ENCODE measurements around the gene INTS1. TPM values are rescaled to one million over a fixed set of nuclear protein-coding genes. Genes with fewer than 3 reads are reported as not detected.

The INTS1 gene
- total and polyA plus RNA-seq, 3 donors from 2014 or later: 142 to 185 (median 142) TPM

DNA sequence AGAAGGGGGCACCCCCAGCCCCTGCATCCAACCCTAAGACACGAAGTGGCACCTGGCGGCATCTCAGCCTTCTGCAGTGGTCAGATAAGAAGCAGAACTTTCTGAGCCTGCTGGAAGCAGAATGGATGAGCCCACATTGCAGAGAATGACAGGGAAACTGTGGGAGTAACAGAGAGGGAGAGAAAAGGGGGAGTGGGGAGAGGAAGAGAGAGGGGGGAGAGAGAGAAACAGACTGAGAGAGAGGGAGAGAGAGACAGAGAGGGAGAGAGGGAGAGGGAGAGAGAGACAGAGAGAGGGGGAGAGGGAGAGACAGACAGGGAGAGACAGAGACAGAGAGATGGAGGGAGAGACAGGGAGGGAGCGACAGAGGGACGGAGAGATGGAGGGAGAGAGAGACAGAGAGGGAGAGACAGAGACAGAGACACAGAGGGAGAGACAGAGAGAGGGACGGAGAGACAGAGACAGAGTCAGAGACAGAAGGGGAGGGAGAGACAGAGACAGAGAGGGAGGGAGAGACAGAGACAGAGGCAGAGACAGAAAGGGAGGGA is 80.9 kb downstream of the INTS1 start:
- Histone ChIP-seq H3K9me3 (no peaks in the 10 kb centered on the region), H3K36me3 (ENCODE audit: low read depth, missing control alignments) (no peaks in the 10 kb centered on the region), H3K27me3 (no peaks in the 10 kb centered on the region), H3K4me1 (no peaks in the 10 kb centered on the region), H3K4me3 (no peak overlapping the region), H3K27ac (no peak overlapping the region)
- DNase-seq: no peak
- TF ChIP-seq, protein P1, sequence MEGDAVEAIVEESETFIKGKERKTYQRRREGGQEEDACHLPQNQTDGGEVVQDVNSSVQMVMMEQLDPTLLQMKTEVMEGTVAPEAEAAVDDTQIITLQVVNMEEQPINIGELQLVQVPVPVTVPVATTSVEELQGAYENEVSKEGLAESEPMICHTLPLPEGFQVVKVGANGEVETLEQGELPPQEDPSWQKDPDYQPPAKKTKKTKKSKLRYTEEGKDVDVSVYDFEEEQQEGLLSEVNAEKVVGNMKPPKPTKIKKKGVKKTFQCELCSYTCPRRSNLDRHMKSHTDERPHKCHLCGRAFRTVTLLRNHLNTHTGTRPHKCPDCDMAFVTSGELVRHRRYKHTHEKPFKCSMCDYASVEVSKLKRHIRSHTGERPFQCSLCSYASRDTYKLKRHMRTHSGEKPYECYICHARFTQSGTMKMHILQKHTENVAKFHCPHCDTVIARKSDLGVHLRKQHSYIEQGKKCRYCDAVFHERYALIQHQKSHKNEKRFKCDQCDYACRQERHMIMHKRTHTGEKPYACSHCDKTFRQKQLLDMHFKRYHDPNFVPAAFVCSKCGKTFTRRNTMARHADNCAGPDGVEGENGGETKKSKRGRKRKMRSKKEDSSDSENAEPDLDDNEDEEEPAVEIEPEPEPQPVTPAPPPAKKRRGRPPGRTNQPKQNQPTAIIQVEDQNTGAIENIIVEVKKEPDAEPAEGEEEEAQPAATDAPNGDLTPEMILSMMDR (IDR thresholded peaks at IDR 0.05): no peak
- WGBS, 2 donors: 58 to 69% methylated on average over 5 of the region's 5 CpGs
- intact Hi-C loops (cut with DNase I; ENCODE audit: low total_unique reads): no loop called here

DNA sequence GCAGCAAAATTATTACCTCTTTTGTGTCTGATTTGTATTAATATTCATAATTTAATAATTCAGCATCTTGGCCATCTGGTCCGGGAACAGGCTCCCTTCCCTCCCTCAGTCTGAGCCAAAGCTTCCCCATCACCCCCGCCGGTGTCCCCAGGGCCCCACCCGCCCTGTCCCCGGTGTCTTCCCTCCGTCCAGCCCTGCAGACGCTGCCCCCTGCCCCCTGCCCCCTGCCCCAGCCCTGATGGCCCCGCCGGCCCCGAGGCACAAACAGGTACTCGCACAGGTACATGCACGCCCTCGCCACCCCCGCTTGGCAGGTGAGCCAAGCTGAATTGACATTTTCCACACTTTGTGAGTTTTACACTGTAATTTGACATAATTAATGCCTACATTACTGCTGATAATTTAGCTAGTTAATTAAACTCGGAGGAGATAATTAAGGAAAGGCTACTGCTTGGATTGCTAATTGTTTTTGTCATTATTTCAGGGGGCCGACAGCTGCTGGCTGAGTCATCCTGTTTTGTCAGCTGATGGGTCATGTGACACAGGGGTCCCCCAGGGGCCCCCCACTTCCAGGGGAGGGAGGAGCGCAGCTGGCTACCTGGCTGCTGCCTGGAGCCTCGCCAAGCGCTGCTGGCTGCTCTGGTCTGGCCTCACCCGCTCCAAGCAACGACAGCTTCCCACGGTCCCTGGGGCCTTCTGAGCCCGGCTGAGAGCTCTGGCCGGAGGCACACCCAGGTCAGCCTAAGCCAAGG is 81.5 kb downstream of the INTS1 start:
- TF ChIP-seq, protein P1 (IDR thresholded peaks at IDR 0.05): no peak
- no peak for TF ChIP-seq POLR2A (IDR thresholded peaks at IDR 0.05)
- WGBS, 2 donors: 34 to 43% methylated on average over 16 to 21 of the region's 24 CpGs

DNA sequence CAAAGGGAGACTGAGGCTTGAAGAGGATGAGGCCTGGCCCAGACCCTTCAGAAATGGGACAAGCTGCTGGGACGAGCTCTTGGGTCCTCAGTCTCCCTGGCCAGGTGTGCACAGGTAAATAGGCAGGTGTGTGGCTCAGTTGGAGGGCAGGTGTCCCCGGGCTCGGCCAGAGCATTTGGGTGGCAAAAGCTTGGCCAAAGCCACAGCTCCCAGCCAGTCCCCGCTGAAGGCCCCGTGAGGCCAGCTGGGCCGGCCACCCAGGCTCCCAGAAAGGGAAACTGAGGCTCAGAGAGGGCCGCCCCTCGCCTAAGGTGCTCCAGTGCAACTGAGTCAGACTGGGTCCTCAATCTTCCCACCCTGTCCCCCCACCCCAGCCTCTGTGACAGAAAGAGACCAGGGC is 82.2 kb downstream of the INTS1 start:
- intact Hi-C loops (cut with DNase I; ENCODE audit: low total_unique reads): no loop called here
- TF ChIP-seq, protein P1 (IDR thresholded peaks at IDR 0.05): no peak
- TF ChIP-seq POLR2A (IDR thresholded peaks at IDR 0.05): no peak
- WGBS, 2 donors: 60 to 82% methylated on average over 2 to 8 of the region's 8 CpGs

More for the DNA sequence above, 81.5 kb downstream of the INTS1 start:
- Histone ChIP-seq H3K36me3 (ENCODE audit: low read depth, missing control alignments) (no peaks in the 10 kb centered on the region), H3K27me3 (no peaks in the 10 kb centered on the region), H3K4me3 (no peak overlapping the region), H3K4me1 (no peaks in the 10 kb centered on the region), H3K9me3 (no peaks in the 10 kb centered on the region), H3K27ac (no peak overlapping the region)
- intact Hi-C loops (cut with DNase I; ENCODE audit: low total_unique reads): no loop called here
- DNase-seq: no peak

DNA sequence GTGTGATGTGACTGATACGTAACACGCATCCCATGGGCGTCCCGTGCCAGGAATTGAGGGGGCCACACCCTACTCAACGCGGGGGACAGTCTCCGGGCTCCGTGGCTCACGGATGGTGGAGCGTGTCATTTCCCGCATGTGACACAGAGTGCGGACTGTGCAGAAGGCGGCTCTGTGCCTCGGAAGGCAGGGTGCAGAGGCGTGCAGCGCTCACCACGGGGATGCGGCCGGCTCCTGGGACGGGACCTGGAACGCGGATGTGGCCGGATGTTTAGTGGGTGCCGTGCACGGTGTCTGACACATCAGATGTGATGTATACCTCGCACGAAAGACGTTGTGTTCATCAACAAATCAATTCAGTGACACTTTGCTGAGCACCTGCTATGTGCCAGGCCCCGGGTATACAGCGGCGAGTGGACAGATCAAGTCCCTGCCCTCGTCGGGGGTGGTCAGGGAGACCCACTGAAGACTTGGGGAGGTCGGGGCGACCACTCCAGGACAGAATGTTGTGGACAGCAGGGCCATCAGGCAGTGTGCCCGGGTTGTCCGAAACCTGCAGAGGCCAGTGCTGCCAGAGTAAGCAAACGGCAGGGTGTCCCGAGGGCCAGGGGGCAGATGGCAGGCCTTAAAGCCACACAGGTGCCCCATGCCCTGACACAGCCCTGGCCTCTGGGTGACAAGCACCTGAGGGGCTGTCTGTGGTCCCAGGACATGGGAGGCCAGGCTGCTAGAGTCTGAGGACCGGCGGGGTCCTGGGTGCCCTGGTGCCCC is 83.0 kb downstream of the INTS1 start:
- H3K4me1 ChIP-seq: no peaks in the 10 kb centered on the region
- TF ChIP-seq, protein P1 (IDR thresholded peaks at IDR 0.05): no peak
- TF ChIP-seq POLR2A (IDR thresholded peaks at IDR 0.05): no peak
- no peaks in the 10 kb centered on the region for H3K27me3 ChIP-seq
- H3K27ac ChIP-seq: no peak overlapping the region
- H3K9me3 ChIP-seq: no peaks in the 10 kb centered on the region
- DNase-seq: no peak
- no peak overlapping the region for H3K4me3 ChIP-seq
- intact Hi-C loops (cut with DNase I; ENCODE audit: low total_unique reads): no loop called here
- 88 to 89% methylated on average over 27 to 40 of the region's 41 CpGs for WGBS, 2 donors
- H3K36me3 ChIP-seq (ENCODE audit: low read depth, missing control alignments): no peaks in the 10 kb centered on the region

More for the DNA sequence above, 82.2 kb downstream of the INTS1 start:
- no peak for DNase-seq
- no peaks in the 10 kb centered on the region for H3K9me3 ChIP-seq
- no peaks in the 10 kb centered on the region for H3K4me1 ChIP-seq
- no peak overlapping the region for H3K4me3 ChIP-seq
- no peaks in the 10 kb centered on the region for H3K36me3 ChIP-seq (ENCODE audit: low read depth, missing control alignments)
- no peaks in the 10 kb centered on the region for H3K27me3 ChIP-seq
- H3K27ac ChIP-seq: no peak overlapping the region

Other genes starting within 250 kb of the INTS1 start
- gene MICALL2, start 44.9 kb downstream of the INTS1 start, total RNA-seq: 10 to 100 TPM; 29.4 to 39.4 TPM
- 13.4 TPM for gene MICALL2, start 44.9 kb downstream of the INTS1 start, polyA plus RNA-seq (ENCODE audit: insufficient read depth, low read depth, low replicate concordance)
- 10 to 100 TPM; 17.9 to 25.8 TPM for gene MAFK, start 26.3 kb upstream of the INTS1 start, total RNA-seq
- 15.0 TPM for gene MAFK, start 26.3 kb upstream of the INTS1 start, polyA plus RNA-seq (ENCODE audit: insufficient read depth, low read depth, low replicate concordance)
- gene TMEM184A, start 51.8 kb upstream of the INTS1 start, total RNA-seq: 10 to 100 TPM; 18.7 to 20.9 TPM
- gene TMEM184A, start 51.8 kb upstream of the INTS1 start, polyA plus RNA-seq (ENCODE audit: insufficient read depth, low read depth, low replicate concordance): 7.1 TPM
- gene PSMG3, start 65.6 kb upstream of the INTS1 start, total RNA-seq: 10 to 100 TPM; 39.1 to 44.5 TPM
- gene PSMG3, start 65.6 kb upstream of the INTS1 start, polyA plus RNA-seq (ENCODE audit: insufficient read depth, low read depth, low replicate concordance): 23.7 TPM
- gene ELFN1, start 165.9 kb upstream of the INTS1 start, total RNA-seq: 1 to 10 TPM; 2.8 to 3.2 TPM
- 2.3 TPM for gene ELFN1, start 165.9 kb upstream of the INTS1 start, polyA plus RNA-seq (ENCODE audit: insufficient read depth, low read depth, low replicate concordance)

Data from testis (tissue), 3 donors.